Testis (tissue), 2 donors: ENCODE data around the gene GLCE.

ENCODE experiments used
- POLR2A ChIP-seq: fragments of 450-650 bp; IDR thresholded peaks from one replicate; pipeline ENCODE4 v1.6.1; 2017; ENCODE audit warnings: antibody characterized with exemption, mild to moderate bottlenecking, moderate library complexity
- TF ChIP-seq, protein P1 (sequence below), 3 experiments: fragments of 450-650 bp in 2 of 3; fragments of 200-600 bp in 1 of 3; sonication (generic) in 1 of 3; IDR thresholded peaks; one replicate each; pipeline ENCODE4 v1.5.1; 2016 to 2019; ENCODE audit warnings: antibody characterized with exemption in 3 of 3, mild to moderate bottlenecking in 2 of 3, moderate library complexity in 1 of 3

DNA sequence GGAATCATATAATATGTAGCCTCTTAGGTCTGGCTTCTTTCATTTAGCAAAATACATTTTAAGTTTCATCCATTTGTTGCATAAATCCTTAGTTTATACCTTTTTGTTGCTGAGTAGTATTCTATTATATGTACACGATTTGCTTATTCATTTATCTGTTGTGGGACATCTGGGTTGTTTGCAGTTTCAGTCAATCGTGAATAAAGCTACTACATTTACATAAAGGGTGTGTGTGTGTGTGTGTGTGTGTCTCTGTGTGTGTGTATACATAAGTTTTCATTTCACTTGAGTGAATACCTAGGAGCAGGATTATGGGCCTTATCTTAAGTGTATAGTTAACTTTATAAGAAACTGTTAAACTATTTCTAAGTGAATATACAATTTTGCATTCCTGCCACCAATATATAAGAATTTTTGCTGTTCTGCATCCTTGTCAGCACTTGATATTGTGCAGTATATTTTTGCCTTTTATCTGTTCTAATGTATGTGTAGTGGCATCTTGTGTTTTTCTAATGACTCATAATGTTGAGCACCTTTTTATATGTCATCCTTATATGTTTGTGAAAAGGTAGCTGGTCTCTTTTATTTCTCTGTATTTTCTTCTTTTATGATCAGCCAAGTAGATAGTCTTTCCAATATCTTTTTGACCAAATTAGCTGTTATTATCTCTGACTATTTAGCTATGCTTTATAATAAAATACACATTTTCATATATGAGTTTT lies 55.0 kb downstream of the GLCE start:
- TF ChIP-seq, protein P1, sequence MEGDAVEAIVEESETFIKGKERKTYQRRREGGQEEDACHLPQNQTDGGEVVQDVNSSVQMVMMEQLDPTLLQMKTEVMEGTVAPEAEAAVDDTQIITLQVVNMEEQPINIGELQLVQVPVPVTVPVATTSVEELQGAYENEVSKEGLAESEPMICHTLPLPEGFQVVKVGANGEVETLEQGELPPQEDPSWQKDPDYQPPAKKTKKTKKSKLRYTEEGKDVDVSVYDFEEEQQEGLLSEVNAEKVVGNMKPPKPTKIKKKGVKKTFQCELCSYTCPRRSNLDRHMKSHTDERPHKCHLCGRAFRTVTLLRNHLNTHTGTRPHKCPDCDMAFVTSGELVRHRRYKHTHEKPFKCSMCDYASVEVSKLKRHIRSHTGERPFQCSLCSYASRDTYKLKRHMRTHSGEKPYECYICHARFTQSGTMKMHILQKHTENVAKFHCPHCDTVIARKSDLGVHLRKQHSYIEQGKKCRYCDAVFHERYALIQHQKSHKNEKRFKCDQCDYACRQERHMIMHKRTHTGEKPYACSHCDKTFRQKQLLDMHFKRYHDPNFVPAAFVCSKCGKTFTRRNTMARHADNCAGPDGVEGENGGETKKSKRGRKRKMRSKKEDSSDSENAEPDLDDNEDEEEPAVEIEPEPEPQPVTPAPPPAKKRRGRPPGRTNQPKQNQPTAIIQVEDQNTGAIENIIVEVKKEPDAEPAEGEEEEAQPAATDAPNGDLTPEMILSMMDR (IDR thresholded peaks at IDR 0.05), result no peak
- no peak for TF ChIP-seq POLR2A
